ENCODE measurements around the gene ACD. TPM values are rescaled to one million over a fixed set of nuclear protein-coding genes. Genes with fewer than 3 reads are reported as not detected.

Gene ACD
- total and polyA plus RNA-seq, 2 of the 8 experiments (the other 6 are each of a cell fraction or from before 2014, with no cell fraction given) = 34.8 to 58.0 TPM

GRCh38 chr16:67637625-67638024, 22.4 kb downstream of the ACD start:
- POLR2A ChIA-PET (ENCODE audit: partially characterized antibody) = no interaction called here
- WGBS, 2 experiments (ENCODE audit: extremely low coverage in 1 of 2, insufficient coverage in 1 of 2, insufficient read length in 1 of 2, insufficient replicate concordance in 2 of 2, low coverage in 1 of 2, low lambda C conversion rate in 2 of 2, missing lambda C conversion rate in 1 of 2) = 94% methylated on average over 12 of the region's 12 CpGs; no CpG with 5 or more reads in 1 of the 2 experiments

More at GRCh38 chr16:67637625-67638024, 22.4 kb downstream of the ACD start:
- peaks cover 9 to 41% (median 27%) of the 10 kb centered on the region in 4 experiments for H3K36me3 ChIP-seq (ENCODE audit: control insufficient read depth in 2 of 4, insufficient read depth in 4 of 4, low read length in 3 of 4)
- H3K4me2 ChIP-seq (ENCODE audit: insufficient read depth in 1 of 2, low read depth in 2 of 2, low read length in 2 of 2) = no peak overlapping the region
- no peak overlapping the region for H3K27ac ChIP-seq (ENCODE audit: low read depth, low read length)
- no peaks in the 10 kb centered on the region for H3K4me1 ChIP-seq (replicated peaks in 1 of 4; ENCODE audit: control insufficient read depth in 3 of 4, insufficient read depth in 4 of 4, low read length in 3 of 4)
- H3K4me3 ChIP-seq (ENCODE audit: extremely low read depth in 1 of 4, insufficient read depth in 2 of 4, low read depth in 3 of 4, low read length in 4 of 4) = no peak overlapping the region
- DNase-seq (ENCODE audit: low read depth in 1 of 2, low spot score in 2 of 2) (no peak), FAIRE-seq (no peak)
- no peak overlapping the region for H2BK120ac ChIP-seq (replicated peaks; ENCODE audit: low read depth, low read length)
- H4K8ac ChIP-seq (ENCODE audit: extremely low read depth, insufficient read depth, low read length) = no peak overlapping the region
- H2AFZ ChIP-seq (ENCODE audit: low read length) = no peak overlapping the region
- H3K23ac ChIP-seq (ENCODE audit: insufficient read length) = no peak overlapping the region
- no peak overlapping the region for H3K18ac ChIP-seq (ENCODE audit: extremely low read depth, low read length)
- CTCF ChIA-PET (ENCODE audit: partially characterized antibody) = interaction anchor here (0.6 to 18.0 kb wide), 4 partner anchors 11 to 117 kb away, joined by 3 to 202 read pairs (median 90); partner anchors contain the start of genes ACD, C16orf86, ENKD1 and PARD6A
- H3K4ac ChIP-seq (replicated peaks; ENCODE audit: insufficient read length, low read depth, low read length) = no peak overlapping the region
- no peak overlapping the region for H4K91ac ChIP-seq (replicated peaks; ENCODE audit: insufficient read length, low read length)
- no peaks in the 10 kb centered on the region for H3K27me3 ChIP-seq (replicated peaks in 1 of 4; ENCODE audit: control insufficient read depth in 3 of 4, extremely low read depth in 1 of 4, insufficient read depth in 3 of 4, low read length in 3 of 4)
- H3K9ac ChIP-seq (replicated peaks in 1 of 4; ENCODE audit: extremely low read depth in 1 of 4, low read depth in 3 of 4, low read length in 3 of 4) = no peak overlapping the region
- H4K5ac ChIP-seq (ENCODE audit: insufficient read length, low read depth, low read length) = no peak overlapping the region
- H2BK12ac ChIP-seq (ENCODE audit: low read depth, low read length) = no peak overlapping the region
- peaks cover 0 to 2% of the 10 kb centered on the region in 2 experiments for H4K20me1 ChIP-seq (replicated peaks in 1 of 2; ENCODE audit: control insufficient read depth in 1 of 2, insufficient read depth in 2 of 2, low read length in 2 of 2)
- no peaks in the 10 kb centered on the region for H3K79me2 ChIP-seq (ENCODE audit: control insufficient read depth in 1 of 2, insufficient read depth in 2 of 2, low read length in 2 of 2)
- no peak overlapping the region for H3K56ac ChIP-seq (replicated peaks; ENCODE audit: insufficient read length, low read depth, low read length)
- H3K23me2 ChIP-seq (ENCODE audit: low read depth, low read length) = no peaks in the 10 kb centered on the region
- no peak overlapping the region for H2BK20ac ChIP-seq (ENCODE audit: low read length)
- no peak overlapping the region for H2BK15ac ChIP-seq (ENCODE audit: low read length)
- H3K79me1 ChIP-seq (ENCODE audit: low read depth, low read length) = no peaks in the 10 kb centered on the region
- no peak overlapping the region for H2BK5ac ChIP-seq (ENCODE audit: low read depth, low read length)
- H3K14ac ChIP-seq (ENCODE audit: insufficient read length) = no peak overlapping the region
- no peak for TF ChIP-seq ATF3 (IDR thresholded peaks at IDR 0.05; ENCODE audit: insufficient read depth, low read depth, low read length)
- no peak for TF ChIP-seq SP1 (IDR thresholded peaks at IDR 0.05; ENCODE audit: low read depth, low read length)
- H3K9me3 ChIP-seq (ENCODE audit: insufficient read depth in 2 of 2, low read depth in 1 of 2, low read length in 1 of 2) = no peaks in the 10 kb centered on the region
- no peak overlapping the region for H2AK5ac ChIP-seq (ENCODE audit: low read depth, low read length)
